ENCODE results near the gene SEMA5B.

DNA sequence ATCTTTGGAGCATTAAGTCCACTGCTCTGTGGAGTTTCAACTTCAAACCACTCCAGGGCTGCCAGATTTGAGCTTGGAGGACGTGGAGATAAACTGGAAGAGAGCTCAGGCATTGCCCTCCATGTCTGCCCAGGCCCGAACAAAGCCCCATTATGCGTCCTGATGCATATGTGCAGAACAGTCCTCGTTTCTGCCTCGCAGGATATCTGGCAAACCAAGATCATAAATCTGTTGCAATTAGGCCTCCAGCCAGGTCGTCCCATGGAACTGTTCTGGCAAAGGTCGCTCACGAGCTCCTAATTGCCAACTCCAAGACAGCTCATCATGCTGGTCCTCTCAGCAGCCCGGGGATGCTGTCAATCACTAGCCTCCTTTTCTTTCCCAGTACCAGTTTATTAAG lies 91.2 kb downstream of the SEMA5B start:
- TF ChIP-seq, protein P1, sequence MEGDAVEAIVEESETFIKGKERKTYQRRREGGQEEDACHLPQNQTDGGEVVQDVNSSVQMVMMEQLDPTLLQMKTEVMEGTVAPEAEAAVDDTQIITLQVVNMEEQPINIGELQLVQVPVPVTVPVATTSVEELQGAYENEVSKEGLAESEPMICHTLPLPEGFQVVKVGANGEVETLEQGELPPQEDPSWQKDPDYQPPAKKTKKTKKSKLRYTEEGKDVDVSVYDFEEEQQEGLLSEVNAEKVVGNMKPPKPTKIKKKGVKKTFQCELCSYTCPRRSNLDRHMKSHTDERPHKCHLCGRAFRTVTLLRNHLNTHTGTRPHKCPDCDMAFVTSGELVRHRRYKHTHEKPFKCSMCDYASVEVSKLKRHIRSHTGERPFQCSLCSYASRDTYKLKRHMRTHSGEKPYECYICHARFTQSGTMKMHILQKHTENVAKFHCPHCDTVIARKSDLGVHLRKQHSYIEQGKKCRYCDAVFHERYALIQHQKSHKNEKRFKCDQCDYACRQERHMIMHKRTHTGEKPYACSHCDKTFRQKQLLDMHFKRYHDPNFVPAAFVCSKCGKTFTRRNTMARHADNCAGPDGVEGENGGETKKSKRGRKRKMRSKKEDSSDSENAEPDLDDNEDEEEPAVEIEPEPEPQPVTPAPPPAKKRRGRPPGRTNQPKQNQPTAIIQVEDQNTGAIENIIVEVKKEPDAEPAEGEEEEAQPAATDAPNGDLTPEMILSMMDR (IDR thresholded peaks at IDR 0.05) = no peak
- no peak for TF ChIP-seq POLR2A (IDR thresholded peaks at IDR 0.05)
- TF ChIP-seq POLR2AphosphoS5 (IDR thresholded peaks at IDR 0.05) = no peak

Data from breast epithelium (tissue), 3 donors.